ENCODE data around the gene SRRM3.

- TF ChIP-seq POLR2A (IDR thresholded peaks at IDR 0.05) (no peak), CTCF (IDR thresholded peaks at IDR 0.05) (no peak)
Measured at GRCh38 chr7:76230214-76230613, 28.5 kb downstream of the SRRM3 start.

Data from heart left ventricle (tissue), 13 donors.